HG02884 (cell line): ENCODE results near the gene TMEM81.

ENCODE experiments used
- ATAC-seq: cut with Tn5 transposase; IDR thresholded peaks from one replicate; pipeline ENCODE4 v1.9.1; 2021; ENCODE audit warnings: mild to moderate bottlenecking, moderate library complexity; ENCODE audit not compliant: unreplicated experiment

TMEM81 gene

DNA sequence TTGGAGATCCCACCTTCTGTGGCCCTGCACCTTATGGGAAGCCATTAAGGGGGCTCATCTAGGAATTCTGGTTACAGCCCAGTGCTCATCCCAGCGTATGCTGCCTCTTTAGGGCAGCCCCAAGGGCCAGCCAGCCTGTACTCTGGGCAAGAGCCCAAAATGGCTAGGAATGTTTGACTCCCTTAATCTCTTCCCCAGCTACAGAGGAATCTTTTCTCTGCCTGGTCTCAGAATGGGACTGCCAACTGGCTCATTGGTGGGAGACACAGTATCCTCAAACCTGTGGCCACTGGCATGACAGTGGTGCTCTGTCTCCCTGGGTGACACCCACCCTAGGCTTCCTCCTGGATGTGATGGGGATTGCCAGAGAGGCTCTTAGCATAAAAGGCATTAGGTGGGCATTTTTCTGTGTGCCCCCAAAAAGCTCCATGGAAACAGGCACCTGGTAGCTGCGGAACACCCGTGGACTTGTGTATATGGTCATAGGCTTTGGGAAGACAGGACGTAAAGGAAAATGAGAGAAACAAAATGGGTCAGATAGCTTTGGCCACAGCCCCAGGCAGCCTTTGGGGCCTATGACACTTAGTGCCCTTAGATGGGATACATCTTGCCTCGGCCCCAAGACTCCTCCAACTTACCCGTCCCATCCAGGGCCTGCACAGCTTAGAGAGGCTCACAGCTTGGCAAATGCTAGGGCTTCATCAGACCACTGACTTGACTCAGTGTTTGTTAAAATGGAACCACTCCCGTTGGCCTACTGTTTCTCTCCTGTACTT lies 6.9 kb downstream of the TMEM81 start:
- no peak for ATAC-seq

DNA sequence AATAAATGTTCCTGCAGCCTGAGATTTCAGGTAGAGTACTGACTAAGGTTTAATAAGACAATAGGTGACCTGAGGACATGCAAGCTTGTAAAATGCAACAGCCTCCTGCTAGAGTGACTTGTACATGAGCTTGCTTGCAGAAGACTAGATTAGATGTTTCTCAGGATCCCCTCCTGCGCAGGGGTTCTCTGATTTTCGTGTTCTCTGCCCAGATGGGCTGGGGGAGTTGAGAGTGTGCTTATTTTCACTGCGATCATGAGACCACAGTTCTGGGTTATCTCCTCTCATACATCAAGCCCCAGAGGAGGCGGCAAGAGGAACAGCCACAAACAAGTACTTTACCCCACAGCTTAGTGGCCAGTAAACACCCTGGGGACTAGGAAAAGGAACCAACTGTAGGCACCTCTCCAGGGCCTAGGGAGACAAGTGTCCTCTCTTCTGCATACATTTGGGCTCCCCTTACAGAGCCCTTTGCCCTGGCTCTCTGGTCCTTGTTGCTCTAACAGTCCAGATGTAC lies 8.0 kb downstream of the TMEM81 start:
- no peak for ATAC-seq

DNA sequence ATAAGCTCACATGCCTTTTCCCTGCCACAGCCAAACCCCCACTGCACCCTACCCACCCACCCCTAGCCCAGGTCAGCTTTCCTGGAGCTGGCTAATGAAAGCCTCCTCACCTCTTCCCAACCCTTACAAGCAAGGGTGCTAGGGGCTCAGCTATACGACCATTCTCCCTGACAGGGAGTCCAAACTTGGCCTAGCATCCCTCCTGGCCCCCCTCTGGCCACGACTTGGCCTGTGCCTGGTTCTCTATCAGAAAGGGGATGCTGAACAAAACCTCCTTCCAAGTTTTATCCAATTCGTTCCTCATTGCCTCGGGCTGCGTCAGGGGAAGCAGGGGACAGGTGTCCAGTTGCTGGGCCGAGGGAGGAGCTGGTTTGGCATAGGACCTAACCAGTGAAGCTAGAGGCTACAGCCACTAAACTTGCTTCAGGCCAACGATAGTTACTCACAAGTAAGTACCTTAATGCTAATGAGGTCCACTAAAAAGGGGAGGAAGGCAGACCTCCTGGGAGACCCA lies 8.6 kb downstream of the TMEM81 start:
- no peak for ATAC-seq

DNA sequence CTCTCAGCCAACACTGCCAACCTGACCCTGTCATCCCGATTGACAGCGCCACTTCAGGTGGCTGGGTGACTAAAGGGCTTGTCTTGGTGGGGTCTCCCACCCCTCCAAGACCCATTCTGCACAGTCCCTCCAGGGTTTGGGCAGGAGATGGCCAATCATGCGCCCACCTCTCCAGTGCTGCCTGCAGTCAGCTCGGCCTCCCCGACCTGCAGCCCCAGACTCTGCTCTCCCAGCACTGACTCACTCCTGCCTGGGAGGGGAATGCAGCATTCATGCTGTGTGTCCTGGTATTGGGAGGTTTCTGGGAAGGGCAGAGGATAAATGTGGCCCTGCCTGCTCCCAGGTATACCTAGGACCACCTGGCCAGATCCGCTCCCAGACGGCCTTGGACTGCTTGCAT lies 9.7 kb downstream of the TMEM81 start:
- no peak for ATAC-seq

DNA sequence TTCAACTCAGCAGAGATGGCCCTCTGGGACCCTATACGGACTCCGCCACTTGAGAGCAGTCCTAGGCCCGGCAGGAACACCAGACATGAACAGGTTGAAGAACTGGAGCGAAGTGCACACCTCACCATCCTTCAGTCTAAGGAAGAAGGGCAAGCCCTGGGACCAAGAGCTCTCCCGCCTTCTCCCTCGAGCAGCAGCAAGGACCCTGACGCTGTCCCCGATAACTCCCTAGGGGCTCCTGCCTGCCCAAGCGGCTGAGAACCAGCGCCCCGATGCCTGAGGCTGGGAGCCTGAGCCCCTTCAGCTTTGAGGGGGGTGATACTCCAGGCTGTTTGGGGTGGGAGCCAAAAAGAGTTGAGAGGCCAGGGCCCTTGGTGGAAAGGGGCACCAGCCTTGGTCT lies 10.2 kb downstream of the TMEM81 start:
- ATAC-seq = no peak

DNA sequence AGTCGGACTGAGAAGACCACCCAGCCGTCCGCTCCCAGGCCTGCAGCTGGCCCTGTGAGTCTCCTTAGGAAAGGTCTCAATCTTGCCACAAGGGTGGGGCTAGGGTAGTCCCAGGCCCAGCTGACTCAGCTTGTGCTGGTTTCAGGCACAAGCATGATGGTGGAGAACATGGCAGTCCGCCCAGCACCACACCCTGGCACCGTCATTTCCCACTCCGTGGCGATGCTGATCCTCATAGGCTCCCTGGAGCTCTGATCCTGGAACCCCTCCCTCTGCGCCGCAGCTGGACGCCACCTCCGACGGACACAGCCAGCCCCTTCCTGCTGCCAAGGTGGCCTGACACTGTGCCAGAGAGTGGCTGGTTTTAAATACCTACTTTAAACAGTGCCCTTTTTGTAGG lies 10.7 kb downstream of the TMEM81 start:
- no peak for ATAC-seq

DNA sequence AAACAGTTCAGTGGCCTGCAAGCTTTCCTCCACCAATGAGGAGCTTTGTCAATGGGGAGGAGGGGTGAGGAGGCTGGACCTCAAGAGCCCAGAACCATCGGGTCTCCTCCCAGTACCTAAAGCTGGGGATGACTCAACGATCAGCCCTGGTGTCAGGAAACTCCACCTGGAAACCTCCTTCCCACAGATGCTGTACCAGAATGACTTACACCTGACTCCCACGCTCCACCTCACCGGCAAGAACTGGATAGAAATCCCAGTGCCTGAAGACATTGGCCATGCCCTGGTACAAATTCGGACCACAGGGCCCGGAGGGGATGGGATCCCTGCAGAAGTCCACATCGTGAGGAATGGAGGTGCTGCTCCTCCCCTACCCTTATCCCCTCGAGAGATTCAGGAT lies 11.4 kb downstream of the TMEM81 start:
- no peak for ATAC-seq

DNA sequence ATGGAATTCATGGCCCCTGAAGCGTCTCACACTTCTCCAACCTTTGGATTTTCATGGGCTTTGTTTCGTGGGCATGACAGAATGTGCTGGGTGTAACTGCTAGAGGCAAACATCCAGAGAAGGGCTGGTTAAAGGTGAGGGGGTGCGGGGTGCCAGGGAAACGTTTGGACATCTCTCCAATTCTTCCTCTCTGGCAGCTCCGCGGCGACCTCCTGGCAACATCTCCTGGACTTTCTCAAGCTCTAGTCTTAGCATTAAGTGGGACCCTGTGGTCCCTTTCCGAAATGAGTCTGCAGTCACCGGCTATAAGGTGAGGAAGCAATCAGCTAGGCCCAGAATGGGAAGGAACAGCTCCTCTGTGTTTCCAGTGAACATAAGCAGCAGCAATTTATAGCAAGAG lies 12.0 kb downstream of the TMEM81 start:
- no peak for ATAC-seq

DNA sequence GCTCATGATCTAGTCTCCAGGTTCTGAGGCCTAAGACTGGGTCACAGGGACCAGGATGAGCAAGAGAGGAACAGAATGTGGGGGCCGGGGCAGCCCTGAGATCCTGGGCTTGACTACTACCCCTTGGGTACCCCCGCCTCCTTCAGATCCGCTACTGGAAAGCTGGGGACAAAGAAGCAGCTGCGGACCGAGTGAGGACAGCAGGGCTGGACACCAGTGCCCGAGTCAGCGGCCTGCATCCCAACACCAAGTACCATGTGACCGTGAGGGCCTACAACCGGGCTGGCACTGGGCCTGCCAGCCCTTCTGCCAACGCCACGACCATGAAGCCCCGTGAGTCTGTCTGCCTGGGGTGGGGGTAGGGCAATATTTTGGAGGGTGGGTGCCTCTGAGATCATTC lies 12.5 kb downstream of the TMEM81 start:
- no peak for ATAC-seq

DNA sequence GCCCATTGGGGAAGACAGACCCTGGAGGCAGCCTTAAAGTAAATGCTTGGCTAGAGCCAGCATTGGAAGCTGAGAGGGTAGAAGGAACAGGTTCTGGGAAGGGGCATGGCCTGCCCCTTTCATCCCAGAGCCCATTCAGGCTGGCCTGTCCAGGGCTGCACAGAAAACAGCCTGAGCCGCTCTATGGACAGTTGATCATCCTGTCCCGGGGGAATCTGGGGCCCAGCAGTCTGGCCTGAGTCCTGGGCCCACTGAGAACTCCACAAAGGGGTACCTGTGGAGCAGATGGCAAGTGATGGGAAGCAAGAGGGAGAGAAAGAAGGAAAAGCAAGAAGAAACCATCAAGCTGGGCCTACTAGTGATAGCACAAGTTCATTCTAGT lies 13.2 kb downstream of the TMEM81 start:
- no peak for ATAC-seq

DNA sequence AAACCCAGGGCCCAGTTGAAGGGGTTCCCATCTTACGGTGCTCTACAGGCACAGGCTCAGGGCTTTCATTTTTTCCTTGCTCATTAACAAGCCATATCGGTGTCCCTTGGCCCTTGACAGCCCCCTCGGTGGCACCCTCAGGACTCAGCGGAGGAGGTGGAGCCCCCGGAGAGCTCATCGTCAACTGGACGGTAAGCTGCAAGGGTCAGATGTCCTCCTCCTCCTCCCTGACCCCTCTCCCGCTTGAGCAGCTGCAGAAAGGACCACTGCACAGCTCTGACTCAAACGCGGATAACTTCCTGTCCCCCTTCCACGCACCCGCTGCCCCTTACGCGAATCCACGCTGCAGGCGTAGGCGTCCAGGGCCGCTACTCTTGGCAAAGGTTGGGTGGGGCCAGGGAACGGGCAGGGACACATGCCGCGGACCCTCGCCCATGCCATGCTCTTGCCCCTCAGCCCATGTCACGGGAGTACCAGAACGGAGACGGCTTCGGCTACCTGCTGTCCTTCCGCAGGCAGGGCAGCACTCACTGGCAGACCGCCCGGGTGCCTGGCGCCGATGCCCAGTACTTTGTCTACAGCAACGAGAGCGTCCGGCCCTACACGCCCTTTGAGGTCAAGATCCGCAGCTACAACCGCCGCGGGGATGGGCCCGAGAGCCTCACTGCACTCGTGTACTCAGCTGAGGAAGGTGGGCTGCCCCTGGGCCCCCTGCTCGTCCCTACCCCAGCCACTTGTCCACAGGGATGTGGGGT lies 14.7 kb downstream of the TMEM81 start:
- no peak for ATAC-seq

DNA sequence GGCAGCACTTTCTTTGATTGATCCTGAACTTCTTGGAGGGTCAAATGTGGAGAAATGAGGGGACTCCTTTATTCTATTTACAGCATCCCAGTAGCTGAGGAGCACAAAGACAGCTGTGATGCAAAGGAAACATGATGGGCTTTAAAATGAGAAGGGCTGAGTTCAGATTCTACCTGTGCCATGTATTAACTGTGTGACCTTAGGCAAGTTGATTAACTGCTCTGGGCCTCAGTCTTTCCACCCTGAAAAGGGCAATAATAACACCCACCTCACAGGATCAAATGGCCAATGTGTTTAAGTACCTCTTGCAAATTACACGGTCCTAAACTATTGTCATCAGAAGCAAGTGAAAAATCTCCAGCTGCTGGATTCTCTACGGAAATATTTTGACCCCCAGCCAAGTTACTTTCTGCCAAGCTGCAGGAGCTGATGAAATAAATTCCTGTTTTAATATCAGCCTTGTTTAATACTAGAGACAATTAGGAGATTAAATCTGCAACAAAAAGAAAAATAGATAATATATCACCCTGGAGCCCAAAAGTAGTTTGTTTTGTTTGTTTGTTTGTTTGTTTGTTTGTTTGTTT lies 15.7 kb downstream of the TMEM81 start:
- ATAC-seq = no peak

DNA sequence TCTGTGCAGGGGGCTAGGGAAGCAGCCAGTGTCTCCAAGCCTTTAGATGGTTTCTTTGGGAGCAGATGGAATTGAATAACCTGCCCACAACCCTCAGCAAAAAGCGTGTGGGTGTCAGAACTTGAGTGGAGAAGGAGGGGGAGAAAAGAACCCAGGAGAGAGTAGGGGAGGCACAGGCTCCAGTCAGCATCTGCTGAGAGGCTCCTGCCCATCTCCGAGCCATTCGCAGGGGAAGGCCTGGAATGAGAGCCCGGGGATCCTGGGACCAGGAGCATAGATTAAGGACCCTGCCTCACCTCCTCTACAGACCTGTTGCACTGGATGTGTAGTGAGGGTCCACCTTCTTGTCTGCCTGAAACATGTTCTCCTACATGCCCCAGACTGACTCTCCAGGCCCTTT lies 16.3 kb downstream of the TMEM81 start:
- ATAC-seq = no peak

DNA sequence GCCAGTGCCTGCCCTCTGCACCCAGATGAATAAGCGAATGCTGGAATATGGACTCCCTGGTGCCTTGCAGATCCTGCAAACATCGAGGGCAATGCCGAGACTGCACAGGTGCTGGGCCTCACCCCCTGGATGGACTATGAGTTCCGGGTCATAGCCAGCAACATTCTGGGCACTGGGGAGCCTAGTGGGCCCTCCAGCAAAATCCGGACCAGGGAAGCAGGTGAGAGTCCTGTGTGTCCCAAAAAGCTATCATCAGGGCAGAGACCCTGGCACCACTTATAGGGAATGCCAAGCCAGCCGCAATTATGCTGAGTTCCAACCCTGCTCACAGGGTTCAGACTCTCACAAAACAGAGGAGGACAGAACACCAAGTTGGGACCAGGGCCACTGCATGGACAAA lies 17.2 kb downstream of the TMEM81 start:
- ATAC-seq = no peak

DNA sequence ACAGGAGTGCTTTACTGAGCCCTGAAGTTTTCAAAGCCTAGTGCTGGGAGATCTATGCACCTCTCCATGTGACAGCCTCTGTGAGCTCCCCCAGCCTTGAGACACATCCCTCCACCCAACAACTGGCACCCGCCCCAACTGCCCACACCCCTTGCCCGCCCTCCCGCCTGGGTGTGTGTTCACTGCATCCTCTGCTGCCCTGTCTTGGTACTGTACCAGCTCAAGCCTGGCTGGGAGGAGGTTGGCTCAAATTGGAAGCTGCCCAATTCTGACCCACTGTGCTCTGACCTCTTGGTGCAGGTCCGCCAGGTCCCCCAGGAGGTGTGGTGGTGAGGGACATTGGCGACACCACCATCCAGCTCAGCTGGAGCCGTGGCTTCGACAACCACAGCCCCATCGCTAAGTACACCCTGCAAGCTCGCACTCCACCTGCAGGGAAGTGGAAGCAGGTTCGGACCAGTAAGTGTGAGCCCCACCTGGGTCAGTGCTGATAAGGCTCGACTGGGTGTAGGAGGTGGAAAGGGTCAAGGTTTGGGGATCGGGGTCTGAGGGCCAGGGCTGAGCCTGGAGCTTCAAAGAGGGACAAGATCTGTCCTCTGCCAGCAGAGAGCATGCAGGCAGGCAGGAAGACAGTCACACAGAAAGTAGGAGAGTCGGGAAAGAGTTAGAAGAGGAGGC lies 18.0 kb downstream of the TMEM81 start:
- ATAC-seq = no peak

DNA sequence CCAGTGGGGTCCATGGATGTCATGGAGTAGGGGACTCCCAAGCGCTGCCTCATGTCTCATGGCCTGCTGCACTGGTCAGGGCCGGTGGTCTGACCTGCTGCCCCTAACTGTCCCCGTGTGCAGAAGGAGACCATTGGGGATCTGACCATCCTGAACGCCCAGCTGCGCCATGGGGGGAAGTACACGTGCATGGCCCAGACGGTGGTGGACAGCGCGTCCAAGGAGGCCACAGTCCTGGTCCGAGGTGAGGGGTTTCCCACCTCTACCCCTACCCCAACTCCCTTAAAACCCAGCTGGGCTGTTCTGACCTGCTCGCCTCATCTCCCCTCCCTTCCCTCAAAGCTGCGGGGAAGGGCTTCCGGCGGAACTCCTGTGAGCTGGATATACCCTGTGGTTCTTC lies 18.6 kb downstream of the TMEM81 start:
- ATAC-seq = no peak

DNA sequence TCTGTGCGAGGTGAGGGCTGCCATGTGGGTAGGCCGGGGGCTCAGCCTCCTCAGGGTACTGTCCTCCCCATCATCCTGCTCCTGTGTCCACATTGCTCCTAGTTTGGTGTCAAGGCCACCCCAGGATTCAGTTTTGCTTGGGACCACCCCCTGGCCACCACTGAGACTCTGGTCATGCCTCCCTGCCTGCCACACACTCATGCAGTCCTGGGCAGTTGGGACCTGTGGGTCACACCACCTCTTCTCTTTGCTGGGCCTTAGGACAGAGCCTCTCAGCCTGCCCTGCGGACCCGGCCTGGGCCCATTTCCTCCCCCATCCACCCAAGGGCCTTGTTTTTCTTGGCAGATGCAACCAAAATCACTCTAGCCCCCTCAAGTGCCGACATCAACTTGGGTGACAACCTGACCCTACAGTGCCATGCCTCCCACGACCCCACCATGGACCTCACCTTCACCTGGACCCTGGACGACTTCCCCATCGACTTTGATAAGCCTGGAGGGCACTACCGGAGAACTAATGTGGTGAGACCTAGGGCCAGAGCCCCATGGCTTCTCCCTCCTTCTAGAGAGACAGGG lies 19.4 kb downstream of the TMEM81 start:
- no peak for ATAC-seq

DNA sequence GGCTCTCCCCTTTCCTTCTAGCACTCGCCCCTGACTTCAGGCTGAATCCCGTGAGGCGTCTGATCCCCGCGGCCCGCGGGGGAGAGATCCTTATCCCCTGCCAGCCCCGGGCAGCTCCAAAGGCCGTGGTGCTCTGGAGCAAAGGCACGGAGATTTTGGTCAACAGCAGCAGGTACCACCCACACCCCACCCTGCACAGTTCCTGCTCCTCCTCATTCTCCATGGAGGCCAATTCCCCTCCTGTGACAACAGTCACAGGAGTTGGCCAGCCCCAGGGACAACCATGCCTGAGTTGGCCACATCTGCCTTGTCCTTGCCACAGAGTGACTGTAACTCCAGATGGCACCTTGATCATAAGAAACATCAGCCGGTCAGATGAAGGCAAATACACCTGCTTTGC lies 20.0 kb downstream of the TMEM81 start:
- no peak for ATAC-seq

DNA sequence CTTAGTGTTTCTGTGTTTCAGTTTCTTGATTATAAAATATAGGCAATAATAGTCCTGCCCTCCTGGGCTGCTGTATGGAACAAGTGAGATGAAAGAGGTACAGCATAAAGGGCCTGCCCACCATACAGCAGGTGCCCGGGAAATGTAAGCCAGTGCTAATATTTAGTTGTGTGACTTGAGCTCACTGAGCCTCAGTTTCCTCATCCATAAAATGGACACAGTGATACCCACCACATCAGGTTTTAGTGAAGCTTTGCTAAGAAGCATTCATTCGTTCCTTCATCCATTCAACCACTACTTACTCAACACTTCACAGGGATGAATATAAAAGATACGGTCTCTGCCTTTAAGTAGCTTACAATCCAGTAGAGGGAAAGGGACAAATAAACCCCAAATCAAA lies 21.4 kb downstream of the TMEM81 start:
- no peak for ATAC-seq

DNA sequence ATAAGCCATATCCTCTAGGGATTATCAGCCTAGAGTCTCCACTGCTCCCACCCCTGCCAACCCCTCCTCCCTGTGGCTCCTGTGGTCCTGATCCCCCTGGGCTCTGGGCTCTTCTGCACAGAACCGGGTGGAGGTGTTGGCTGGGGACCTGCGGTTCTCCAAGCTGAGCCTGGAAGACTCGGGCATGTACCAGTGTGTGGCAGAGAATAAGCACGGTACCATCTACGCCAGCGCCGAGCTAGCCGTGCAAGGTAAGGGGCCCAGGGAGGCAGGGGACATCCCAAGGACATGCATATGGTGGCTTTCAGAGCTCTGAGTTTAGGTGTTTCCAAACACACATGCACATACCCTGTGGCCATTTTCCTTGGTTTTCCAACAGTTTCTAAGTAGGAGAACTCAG lies 21.9 kb downstream of the TMEM81 start:
- ATAC-seq = no peak

DNA sequence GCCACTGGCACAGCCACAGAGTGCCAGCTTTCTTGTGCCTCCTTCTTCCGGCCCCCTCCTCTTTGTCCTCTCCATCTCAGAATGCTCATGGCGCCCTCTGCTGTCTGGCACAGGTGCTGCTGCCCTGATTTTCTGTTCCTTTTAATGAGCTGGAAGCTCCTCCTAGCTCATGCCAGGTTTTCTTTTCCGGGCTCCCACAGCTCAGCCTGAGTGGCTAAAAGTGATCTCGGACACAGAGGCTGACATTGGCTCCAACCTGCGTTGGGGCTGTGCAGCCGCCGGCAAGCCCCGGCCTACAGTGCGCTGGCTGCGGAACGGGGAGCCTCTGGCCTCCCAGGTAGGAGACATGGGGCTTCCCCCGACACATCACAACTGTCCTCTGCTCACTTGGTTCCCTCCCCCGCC lies 22.6 kb downstream of the TMEM81 start:
- no peak for ATAC-seq
